ENCODE data around the gene GSTM1.

Gene GSTM1

GRCh38 chr1:109739738-109740614 lies 52.4 kb downstream of the GSTM1 start:
- Histone ChIP-seq H3K27ac (ENCODE audit: low read depth, low read length) (no peak overlapping the region), H3K27me3 (ENCODE audit: low read length) (no peaks in the 10 kb centered on the region), H3K4me2 (ENCODE audit: low read depth, low read length, poor library complexity, severe bottlenecking) (no peak overlapping the region), H3F3A (ENCODE audit: insufficient read depth) (no peaks in the 10 kb centered on the region), H3K79me2 (ENCODE audit: insufficient read depth, low read length) (no peaks in the 10 kb centered on the region), H3K9me3 (ENCODE audit: insufficient read depth, low read length) (no peaks in the 10 kb centered on the region), H3K9ac (ENCODE audit: low read length) (no peak overlapping the region), H4K20me1 (ENCODE audit: low read depth, low read length) (no peaks in the 10 kb centered on the region), H2AFZ (ENCODE audit: low read depth, low read length, severe bottlenecking) (no peak overlapping the region), H3K4me3 (ENCODE audit: insufficient read depth, low read length, poor library complexity, severe bottlenecking) (no peak overlapping the region), H3K9me2 (replicated peaks; ENCODE audit: insufficient read depth, low read length) (no peaks in the 10 kb centered on the region), H3K36me3 (ENCODE audit: low read length) (no peaks in the 10 kb centered on the region)
- TF ChIP-seq EZH2phosphoT487 (conservative IDR thresholded peaks at IDR 0.05; ENCODE audit: low read length): no peak
- TF ChIP-seq, protein P1, sequence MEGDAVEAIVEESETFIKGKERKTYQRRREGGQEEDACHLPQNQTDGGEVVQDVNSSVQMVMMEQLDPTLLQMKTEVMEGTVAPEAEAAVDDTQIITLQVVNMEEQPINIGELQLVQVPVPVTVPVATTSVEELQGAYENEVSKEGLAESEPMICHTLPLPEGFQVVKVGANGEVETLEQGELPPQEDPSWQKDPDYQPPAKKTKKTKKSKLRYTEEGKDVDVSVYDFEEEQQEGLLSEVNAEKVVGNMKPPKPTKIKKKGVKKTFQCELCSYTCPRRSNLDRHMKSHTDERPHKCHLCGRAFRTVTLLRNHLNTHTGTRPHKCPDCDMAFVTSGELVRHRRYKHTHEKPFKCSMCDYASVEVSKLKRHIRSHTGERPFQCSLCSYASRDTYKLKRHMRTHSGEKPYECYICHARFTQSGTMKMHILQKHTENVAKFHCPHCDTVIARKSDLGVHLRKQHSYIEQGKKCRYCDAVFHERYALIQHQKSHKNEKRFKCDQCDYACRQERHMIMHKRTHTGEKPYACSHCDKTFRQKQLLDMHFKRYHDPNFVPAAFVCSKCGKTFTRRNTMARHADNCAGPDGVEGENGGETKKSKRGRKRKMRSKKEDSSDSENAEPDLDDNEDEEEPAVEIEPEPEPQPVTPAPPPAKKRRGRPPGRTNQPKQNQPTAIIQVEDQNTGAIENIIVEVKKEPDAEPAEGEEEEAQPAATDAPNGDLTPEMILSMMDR (IDR thresholded peaks at IDR 0.05; ENCODE audit: insufficient read depth, low read length, poor library complexity, severe bottlenecking): no peak

DNA sequence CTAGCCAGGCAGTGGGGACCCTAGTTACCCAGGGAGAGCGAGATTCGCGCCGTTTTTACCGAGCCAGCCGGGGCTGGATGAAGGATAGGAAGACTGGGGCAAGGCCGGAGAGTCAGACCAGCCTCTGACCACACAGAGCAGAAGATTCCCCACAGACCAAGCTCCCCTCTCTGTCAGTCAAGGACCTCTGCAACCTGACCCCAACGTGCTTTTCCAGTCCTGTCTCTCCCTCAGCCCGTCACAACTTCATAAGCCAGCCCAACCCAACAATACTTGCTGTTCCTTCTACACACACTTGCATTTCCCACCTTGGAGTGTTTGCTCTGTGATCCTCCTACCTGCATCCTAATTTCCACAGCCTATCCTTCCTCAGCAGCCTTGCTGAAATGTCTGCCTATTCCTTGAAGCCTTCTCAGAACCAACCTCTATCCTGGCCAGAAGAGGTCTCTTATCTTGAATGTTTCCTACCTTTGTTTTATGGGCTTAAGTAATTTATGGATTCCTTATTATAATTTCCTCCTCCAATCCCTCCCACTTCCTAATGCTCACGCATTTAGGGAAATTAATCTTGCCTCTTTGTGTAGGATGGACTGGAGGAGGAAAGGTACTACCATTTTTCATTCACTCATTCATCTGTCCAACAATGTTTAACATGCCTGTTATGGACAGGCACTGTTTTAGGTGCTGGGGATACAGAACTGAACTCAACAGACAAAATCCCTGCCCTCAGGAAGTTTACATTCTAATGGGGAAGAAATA lies 53.2 kb downstream of the GSTM1 start, which contains the start of gene GSTM3:
Gene GSTM3 (minus strand): TSS at position 424 of the 759 bp plus-strand sequence. CDS start 751 bp downstream, outside the sequence.
- no peak for TF ChIP-seq EZH2phosphoT487 (conservative IDR thresholded peaks at IDR 0.05; ENCODE audit: low read length)
- TF ChIP-seq, protein P1 (IDR thresholded peaks at IDR 0.05; ENCODE audit: insufficient read depth, low read length, poor library complexity, severe bottlenecking): no peak
- H3K9ac ChIP-seq (ENCODE audit: low read length): no peak within 1 kb of the TSS
- H2AFZ ChIP-seq (ENCODE audit: low read depth, low read length, severe bottlenecking): no peak within 1 kb of the TSS
- H3K9me3 ChIP-seq (ENCODE audit: insufficient read depth, low read length): no peaks in the 10 kb centered on the region
- no peak within 1 kb of the TSS for H3K27ac ChIP-seq (ENCODE audit: low read depth, low read length)
- H3K27me3 ChIP-seq (ENCODE audit: low read length): no peaks in the 10 kb centered on the region
- H3K4me2 ChIP-seq (ENCODE audit: low read depth, low read length, poor library complexity, severe bottlenecking): no peak within 1 kb of the TSS
- no peaks in the 10 kb centered on the region for H4K20me1 ChIP-seq (ENCODE audit: low read depth, low read length)
- no peaks in the 10 kb centered on the region for H3K36me3 ChIP-seq (ENCODE audit: low read length)
- H3K79me2 ChIP-seq (ENCODE audit: insufficient read depth, low read length): no peaks in the 10 kb centered on the region
- H3K4me3 ChIP-seq (ENCODE audit: insufficient read depth, low read length, poor library complexity, severe bottlenecking): no peak within 1 kb of the TSS
- no peaks in the 10 kb centered on the region for H3K9me2 ChIP-seq (replicated peaks; ENCODE audit: insufficient read depth, low read length)
- no peaks in the 10 kb centered on the region for H3F3A ChIP-seq (ENCODE audit: insufficient read depth)

All from SU-DHL-6 (cell line).